Ureter (tissue), 1 donor: Measurements from ENCODE around the gene OBSCN. TPM values are rescaled to one million over a fixed set of nuclear protein-coding genes. Genes with fewer than 3 reads are reported as not detected.
A peak's percentile ranks its signal among the peaks of the same experiment; 100 is the strongest.

ENCODE experiments used
- DNase-seq: peaks from one replicate; pipeline ENCODE4 v3.0.0-alpha.2; 2020; ENCODE audit warnings: low spot score
- total RNA-seq: library from RNA; stranded (reverse); gene quantifications from one replicate; pipeline ENCODE4 v1.2.4, GENCODE V29; 2023
- donor health status: DM: yes; HTN: yes; CAD: no.

The OBSCN gene, protein sequence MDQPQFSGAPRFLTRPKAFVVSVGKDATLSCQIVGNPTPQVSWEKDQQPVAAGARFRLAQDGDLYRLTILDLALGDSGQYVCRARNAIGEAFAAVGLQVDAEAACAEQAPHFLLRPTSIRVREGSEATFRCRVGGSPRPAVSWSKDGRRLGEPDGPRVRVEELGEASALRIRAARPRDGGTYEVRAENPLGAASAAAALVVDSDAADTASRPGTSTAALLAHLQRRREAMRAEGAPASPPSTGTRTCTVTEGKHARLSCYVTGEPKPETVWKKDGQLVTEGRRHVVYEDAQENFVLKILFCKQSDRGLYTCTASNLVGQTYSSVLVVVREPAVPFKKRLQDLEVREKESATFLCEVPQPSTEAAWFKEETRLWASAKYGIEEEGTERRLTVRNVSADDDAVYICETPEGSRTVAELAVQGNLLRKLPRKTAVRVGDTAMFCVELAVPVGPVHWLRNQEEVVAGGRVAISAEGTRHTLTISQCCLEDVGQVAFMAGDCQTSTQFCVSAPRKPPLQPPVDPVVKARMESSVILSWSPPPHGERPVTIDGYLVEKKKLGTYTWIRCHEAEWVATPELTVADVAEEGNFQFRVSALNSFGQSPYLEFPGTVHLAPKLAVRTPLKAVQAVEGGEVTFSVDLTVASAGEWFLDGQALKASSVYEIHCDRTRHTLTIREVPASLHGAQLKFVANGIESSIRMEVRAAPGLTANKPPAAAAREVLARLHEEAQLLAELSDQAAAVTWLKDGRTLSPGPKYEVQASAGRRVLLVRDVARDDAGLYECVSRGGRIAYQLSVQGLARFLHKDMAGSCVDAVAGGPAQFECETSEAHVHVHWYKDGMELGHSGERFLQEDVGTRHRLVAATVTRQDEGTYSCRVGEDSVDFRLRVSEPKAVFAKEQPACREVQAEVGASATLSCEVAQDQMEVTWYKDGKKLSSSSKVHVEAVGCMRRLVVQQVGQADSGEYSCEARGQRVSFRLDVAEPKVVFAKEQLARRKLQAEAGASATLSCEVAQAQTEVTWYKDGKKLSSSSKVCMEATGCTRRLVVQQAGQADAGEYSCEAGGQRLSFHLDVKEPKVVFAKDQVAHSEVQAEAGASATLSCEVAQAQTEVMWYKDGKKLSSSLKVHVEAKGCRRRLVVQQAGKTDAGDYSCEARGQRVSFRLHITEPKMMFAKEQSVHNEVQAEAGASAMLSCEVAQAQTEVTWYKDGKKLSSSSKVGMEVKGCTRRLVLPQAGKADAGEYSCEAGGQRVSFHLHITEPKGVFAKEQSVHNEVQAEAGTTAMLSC (N-terminal part only)
- 42.2 TPM for total RNA-seq

DNA sequence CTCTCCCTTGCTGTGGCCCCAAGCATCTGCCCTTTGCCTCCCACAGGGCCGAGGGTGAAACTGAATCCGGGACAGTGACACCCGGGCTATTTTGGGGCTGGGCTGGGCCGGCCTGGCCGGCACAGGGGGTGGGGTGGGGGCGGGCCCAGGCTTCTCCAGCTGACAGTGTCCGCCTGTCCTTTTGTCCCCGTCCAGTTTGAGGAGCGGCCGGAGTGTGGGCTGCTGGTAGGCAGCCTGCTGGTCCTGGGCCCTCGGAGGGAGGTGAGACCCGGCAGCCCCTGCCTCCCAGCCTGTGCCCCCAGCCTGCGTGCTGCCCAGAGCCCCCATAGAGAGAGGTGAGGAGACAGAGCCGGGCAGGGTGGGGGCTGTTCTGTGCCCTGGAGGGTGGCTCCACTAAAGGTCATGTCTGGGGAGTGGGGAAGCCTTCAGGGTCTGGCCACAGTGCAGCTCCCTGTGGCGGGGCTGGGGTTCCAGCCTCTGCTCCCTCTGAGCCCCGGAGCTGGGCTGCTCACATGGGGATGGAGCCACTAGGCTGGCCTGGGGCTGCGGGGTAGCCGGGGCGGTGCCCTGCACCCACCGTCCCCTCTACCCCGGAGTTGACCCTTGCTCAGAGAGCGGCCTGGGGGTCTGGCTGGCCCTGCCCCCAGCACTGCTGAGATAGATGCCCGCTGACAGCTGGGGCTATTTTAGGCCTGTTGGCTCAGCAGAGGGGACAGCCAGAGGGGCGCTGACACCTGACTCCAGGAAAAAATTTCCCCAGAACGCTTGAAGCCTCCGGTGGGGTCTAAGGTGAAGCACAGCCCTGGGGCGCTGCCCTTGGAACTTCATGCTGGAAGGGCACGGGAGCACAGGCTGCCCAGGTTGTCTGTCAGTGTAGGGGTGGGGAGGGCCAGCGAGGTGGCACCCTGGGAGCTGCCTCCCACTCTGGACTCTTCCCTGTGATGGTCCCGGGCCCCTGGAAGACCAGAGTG is at the start of gene OBSCN:
OBSCN (plus strand) TSS at position 194 of the 971 bp plus-strand sequence. CDS start 3,740 bp downstream, outside the sequence.
- DNase-seq: peak; percentile 40

DNA sequence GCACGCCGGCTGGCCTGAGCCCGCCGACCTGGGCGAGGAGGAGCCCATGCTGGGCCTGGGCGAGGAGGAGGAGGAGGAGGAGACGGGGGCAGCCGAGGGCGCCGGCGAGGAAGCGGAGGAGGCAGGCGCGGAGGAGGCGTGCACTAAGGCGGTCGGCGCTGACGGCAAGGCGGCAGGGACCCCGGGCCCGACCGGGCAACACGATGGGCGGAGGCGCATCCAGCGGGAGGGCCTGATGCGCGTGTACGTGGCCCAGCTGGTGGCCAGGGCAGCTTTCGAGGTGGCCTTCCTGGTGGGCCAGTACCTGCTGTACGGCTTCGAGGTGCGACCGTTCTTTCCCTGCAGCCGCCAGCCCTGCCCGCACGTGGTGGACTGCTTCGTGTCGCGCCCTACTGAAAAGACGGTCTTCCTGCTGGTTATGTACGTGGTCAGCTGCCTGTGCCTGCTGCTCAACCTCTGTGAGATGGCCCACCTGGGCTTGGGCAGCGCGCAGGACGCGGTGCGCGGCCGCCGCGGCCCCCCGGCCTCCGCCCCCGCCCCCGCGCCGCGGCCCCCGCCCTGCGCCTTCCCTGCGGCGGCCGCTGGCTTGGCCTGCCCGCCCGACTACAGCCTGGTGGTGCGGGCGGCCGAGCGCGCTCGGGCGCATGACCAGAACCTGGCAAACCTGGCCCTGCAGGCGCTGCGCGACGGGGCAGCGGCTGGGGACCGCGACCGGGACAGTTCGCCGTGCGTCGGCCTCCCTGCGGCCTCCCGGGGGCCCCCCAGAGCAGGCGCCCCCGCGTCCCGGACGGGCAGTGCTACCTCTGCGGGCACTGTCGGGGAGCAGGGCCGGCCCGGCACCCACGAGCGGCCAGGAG is 49.5 kb upstream of the OBSCN start:
- no peak for DNase-seq

DNA sequence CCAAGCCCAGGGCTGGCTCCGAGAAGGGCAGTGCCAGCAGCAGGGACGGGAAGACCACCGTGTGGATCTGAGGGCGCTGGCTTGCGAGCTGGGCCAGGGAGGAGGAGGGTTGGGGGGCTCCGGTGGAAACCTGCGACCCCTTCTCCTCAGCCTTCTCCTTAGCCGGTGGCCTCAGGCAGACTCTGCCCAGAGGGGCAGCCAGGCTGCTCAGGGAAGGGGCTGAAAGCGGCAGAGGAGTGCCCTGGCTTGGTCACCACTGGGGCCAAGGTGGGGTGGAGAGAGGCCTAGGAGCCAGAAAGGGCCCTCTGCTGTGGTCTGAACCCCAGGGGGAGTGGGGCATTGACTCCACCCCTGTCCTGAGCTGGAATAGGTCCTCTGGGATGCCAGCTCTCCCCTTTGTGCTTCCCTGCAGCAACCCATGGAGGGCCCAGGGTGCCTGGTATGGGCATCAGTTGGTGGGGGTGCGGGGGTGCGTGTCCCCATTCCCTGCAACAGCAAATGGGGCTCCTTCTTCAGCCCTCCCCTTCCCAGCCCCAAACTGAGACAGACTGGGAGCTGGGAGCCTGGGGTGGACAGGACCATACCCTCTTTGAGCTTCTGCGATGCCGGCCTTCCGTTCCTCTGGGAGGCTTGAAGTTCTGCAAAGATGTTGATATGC is 48.7 kb upstream of the OBSCN start:
- no peak for DNase-seq

DNA sequence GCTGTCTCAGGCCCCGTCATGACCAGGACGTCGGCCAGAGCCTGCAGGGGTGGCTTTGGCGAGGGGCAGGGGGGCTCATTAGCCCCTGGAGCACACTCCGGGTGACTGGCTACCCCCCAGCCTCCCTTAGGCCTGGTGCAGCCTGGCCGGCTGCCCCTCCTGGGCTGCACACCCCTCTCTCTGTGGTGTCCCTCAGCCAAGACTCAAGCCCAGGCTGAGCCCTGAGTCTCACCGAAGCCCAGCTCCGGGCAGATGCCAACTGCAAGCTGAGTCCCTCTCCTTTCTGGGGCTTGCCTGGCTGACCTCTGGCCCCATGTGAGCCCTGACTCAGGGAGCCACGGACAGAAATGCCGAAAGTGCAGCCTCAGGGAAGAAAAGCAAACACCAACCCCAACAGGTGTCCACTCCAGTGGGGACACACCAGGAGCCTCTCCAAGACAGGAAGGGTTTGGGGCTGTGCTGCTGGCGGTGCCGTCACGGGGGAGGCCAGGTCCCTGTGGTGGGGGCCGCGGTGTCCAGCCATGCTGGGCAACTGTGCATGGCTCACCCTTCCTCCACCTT is 47.6 kb upstream of the OBSCN start:
- DNase-seq: no peak

DNA sequence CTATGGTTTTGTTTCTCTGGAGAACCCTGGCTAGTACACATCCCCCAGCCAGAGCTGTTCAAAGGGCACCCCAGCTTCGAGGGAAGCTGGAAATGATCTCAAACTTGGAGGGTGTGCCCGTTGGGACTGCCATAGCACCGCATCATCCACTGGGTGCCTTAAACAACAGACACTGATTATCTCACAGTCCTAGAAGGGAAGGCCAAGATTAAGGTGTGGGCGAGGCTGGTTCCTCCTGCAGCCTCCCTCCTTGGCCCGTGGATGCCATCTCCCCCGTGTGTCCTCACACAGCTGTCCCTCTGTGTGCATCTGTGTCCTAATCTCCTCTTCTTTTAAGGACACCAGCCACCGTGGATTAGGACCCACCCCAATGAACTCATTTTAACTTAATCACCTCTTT is 46.5 kb upstream of the OBSCN start:
- no peak for DNase-seq

DNA sequence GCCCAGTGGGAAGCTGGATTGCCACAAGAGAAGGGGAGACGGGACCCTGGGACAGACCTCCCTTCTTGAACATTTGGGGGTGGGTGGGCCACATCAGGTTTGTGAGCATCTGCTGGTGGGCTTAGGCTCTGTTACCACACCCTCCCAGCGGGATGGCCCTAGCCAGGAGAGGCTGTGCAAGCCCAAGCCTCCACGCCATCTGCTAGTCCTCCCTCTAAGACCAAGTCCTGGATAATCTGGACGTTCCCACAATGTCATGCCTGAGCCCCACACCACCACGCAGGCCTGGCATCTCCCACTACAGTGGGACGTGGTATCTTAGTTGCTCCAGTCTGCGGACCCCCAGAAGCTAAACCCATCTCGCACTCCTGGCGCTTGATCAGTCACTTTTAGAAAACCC is 46.0 kb upstream of the OBSCN start:
- no peak for DNase-seq

DNA sequence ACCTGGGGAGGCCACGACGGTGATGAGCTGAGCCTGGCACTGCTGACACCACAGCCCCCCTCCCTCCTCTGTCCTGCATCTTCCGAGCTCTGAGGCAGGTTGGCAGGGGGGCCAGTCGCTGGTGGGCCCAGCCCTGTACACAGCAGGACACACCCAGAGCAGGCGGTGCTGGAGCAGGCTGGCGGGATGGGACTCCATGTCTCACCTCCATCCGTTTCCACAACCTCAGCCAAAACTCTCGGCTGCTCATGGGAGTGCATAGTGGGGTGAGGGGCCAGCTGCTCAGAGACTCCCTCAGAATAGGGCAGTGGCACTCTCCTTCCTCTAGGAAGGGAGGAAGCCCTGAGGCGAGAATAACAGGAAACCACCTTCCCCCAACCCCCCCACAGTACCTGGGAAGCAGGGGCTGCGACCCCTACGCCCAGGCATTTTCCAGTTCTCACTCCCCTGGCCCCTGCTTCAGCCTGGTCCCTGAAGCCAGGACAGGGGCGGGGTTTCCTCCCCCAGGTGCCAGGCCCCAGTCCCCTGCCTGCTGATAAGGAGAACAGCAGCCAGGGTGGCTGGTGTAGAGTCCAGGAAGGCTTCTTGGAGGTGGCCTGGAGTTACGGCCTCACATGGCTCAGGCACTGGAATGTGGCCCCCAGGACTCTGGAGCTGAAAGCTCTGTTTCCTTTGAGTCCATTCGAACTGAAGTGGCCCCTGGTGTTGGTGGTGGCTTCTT is 45.4 kb upstream of the OBSCN start:
- no peak for DNase-seq

DNA sequence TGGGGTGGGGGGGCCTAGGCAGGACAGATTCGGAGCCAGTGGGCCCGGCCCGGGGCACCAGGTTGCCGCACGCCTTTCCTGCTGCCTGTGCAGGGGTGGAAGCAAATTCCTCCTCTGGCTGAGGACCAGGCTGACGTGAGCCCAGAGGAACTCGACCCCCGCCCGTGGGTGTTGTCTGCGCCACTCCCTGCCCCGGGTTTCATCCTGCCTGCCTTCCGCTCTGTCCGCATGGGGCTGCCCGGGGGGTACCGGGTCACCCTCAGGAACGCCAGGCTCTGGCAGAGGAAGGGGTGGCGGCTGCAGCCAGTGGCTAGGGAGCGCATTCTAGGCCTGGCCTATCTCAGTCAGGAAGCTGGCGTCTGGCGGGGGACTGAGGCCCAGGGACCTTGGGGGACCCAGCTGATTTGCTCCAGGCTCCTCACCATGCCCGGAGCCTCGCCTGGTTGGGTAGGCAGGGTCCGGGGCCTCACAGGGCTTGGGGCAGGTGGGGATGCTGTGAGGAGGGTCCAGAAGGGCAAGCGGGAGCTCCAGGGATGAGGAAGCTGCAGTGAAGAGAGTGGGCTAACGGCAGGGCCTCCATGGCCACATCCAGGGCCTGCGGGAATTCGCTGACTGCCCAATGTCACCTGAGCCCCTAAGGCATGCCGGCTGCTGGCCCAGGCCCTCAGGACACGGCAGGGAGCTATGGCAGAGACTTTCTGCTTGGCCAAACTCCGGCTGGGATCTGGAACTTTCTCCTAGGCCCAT is 44.7 kb upstream of the OBSCN start:
- peak; percentile 73 for DNase-seq

DNA sequence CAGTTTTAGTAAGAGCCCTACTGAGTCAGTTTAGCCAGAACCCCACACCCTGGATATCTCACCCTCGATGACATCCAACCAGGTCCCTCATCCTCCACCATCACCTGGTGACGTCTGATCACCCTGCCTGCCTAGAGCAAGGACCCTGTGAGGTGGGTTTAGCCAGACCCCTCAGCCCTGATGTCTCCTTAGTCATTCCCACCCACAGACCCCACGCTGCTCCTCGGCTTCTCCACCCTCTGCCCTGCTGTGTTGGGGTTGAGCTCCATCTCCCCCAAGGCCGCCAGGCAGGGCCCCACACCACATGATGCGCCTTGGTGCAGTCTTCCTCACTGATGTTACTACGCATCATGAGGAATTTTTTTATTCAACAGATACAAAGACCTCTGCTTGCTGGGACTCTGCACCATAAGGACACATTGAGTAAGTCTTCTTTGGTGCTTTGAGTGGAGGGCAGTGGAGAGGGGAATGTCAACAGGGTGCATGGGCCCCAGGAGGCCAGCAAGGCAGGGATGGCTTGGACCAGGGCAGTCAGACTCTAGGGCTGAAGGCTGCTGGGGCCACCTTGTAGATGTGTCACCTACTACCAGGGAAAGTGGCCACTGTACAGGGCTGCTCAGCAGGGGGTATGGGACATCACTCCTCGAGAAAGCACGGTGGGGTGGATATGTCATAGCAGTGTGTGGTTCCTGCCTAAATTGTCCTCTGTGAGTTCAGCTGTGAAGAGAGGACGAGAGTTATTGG is 43.9 kb upstream of the OBSCN start:
- no peak for DNase-seq

DNA sequence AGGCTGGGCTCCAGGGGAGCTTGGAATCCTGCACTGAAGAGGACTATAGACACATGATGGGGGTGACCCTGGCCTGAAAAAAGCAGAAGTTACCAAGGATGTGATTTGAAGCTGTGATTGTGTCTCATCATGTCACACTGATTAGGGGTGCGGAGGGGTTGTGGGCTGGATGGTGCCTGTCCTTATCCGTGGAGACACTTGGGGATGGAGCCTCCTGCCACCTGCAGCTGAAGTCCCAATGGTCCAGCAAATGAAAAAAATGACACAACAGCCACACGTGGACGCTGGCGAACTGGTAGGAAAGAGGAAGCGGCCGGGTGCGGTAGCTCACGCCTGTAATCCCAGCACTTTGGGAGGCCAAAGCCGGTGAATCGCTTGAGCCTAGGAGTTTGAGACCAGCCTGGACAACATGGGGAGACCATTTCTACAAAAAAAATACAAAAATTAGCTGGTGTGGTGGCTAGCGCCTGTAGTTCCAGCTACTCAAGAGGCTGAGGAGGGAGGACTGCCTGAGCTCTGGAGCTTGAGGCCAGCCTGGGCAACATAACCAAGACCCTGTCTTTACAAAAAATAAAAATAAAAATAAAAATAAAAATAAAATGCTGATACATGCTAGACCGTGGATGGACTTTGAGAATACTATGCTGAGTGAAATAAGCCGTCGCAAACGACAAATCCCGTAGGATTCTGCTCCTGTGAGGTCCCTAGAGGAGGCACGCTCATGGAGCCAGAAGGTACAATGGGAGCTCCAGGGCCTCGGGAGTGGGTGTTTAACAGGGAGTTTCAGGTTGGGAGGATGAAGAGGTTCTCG is 43.1 kb upstream of the OBSCN start:
- no peak for DNase-seq

DNA sequence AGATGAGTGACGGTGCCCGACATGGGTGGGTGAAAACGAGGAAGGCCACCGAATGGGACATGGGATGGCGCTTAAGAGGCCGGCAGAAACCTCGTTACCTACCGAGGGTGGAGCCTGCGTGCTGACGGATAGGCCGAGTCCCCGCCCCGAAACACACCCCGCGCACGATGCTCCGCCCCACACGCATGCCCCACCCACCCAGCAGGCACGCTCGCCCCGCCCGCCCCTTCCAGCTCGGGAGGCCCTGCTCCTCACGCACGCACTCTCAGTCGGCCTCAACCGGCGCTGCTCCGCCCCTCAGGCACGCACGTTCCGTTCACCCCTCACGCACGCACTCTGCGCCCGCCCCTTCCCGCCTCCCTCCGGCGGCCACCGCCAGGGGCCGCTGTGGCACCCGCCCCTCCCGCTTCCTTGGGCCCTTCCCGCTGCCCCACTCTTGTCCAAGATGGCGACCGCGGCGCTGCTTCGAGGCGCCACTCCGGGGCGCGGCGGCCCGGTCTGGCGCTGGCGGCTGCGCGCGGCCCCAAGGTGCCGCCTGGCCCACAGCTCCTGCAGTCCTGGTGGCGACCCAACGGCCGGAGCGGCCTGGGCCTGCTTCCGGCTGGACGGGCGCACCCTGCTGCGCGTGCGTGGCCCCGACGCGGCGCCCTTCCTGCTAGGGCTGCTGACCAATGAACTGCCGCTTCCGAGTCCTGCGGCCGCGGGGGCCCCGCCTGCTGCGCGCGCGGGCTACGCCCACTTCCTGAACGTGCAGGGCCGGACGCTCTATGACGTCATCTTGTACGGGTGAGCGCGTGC is 42.3 kb upstream of the OBSCN start, which contains the start of gene IBA57:
IBA57 (plus strand) TSS at position 433 of the 798 bp plus-strand sequence; CDS start at position 446, 13 bp downstream.
- DNase-seq: peak; percentile 100

DNA sequence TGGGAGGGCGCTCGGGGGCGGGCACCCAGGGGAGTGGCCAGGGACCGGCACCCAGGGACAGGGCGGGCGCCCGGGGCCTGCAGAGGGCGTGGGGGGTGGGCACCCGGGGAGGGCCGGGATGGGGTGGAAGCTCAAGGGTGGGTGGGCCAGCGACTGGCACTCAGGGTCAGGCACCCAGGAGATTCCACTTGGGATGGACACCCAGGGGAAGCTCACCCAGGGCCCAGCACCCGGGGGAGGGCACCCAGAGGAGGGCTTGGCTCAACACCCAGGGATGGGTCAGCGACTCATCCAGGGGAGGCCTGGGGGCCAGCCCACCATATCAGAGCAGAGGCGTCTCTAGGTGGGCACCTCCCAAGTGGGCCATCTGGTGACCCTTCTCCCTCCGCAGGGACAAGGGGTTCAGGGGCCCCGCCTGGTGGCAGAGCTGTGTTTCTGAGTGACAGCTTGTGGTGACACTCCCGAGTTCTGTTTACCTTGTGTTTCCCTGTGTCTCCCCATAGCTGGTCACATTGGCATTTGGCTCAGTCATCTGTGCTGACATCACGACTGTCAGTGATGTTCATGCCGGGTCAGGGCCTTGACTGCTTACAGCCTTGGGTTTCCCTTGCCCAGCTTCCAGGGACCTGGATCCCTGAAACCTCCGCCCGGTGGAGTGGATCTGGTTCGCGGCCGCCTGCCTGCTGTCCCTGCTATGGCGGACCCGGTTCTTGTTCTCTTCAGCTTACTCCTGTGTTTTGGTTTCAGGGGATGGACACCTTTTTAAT is 41.5 kb upstream of the OBSCN start:
- peak; percentile 80 for DNase-seq

DNA sequence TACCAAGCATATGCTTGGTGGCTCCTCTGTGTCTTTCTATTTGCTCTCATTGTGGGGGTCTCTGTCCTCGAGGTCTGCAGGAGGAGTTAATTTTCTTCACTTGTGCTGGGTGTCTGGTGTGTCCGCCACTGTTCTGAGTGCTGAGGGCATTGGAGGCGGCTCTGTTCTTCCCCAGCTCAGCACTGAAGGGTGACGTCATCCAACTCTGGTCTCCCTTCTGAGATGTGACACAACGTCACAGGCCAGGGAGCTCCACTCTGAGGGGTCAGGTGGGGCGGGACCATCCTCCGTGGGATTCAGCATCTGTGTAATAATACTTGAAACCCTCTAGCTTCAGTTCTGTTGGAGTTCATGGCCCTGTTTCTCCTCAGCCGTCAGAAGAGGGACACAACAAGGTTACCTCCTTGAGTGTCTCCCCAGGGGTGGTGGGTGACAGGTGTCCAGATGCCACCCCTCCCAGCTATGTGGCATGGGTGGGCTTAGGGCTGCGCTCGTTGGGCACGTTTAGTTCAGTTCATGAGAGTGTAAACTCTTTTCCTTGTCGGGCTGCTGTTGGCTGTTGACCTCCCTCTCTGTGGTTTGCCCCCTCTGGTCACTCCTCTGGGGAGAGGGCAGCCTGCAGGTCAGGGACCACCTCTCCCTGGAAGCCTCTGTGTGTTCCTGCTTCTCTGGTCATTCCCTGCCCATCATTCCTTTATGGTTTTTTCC is 39.1 kb upstream of the OBSCN start:
- no peak for DNase-seq
